ENCODE data around the gene ZNF780B. TPM values are rescaled to one million over a fixed set of nuclear protein-coding genes. Genes with fewer than 3 reads are reported as not detected.
A peak's percentile ranks its signal among the peaks of the same experiment; 100 is the strongest.

The ZNF780B gene
- polyA plus RNA-seq, 2 of the 4 experiments (the other 2 are of a cell fraction) = 8.7 to 10.0 TPM

- DNase-seq (ENCODE audit: low read depth in 1 of 2, low spot score in 1 of 2) (no peak), ATAC-seq (no peak), FAIRE-seq (no peak)
- POLR2A ChIA-PET = interaction anchor here (0.6 kb wide), 1 partner anchor 582 kb away, joined by 3 read pairs; no protein-coding TSS in a partner anchor
- Histone ChIP-seq H3K4me1 (0 out of 3 replicates have a peak, but pooled peaks cover 4% of the 10 kb centered on the region), H3K4me3 (no peak overlapping the region), H3K27ac (no peak overlapping the region), H3K9me3 (peaks cover 87% of the 10 kb centered on the region), H3K4me2 (no peak overlapping the region)
- 87% methylated on average over 1 of the region's 1 CpG for WGBS (ENCODE audit: missing lambda C conversion rate)
- CTCF ChIA-PET = interaction anchor here (0.6 kb wide), 1 partner anchor 46 kb away, joined by 3 read pairs; no protein-coding TSS in a partner anchor
- no peak for TF ChIP-seq JUNB (IDR thresholded peaks at IDR 0.05)
Measured at GRCh38 chr19:40057166-40057565, 1.1 kb upstream of the ZNF780B start.

- H3K9me3 ChIP-seq = peaks cover 86% of the 10 kb centered on the region
- peak overlapping the region; percentile 62 for H3K4me3 ChIP-seq
- H3K27ac ChIP-seq = peak overlapping the region; percentile 67 to 84
- H3K4me2 ChIP-seq = peak overlapping the region; percentile 78
- 12% methylated on average over 7 of the region's 7 CpGs for WGBS (ENCODE audit: missing lambda C conversion rate)
- no peak for ATAC-seq
- ChIA-PET POLR2A (interaction anchor here (1.0 to 1.4 kb wide), 2 partner anchors 59 to 86 kb away, joined by 3 to 4 read pairs; partner anchors contain the start of genes PSMC4 and ZNF546), CTCF (interaction anchor here (0.7 to 2.8 kb wide), 3 partner anchors 34 to 140 kb away, joined by 3 to 11 read pairs (median 3); partner anchors contain the start of genes PSMC4 and ZNF780A)
- 0 out of 3 replicates have a peak, but pooled peaks cover 4% of the 10 kb centered on the region for H3K4me1 ChIP-seq
- no peak for DNase-seq (ENCODE audit: low read depth in 1 of 2, low spot score in 1 of 2)
- TF ChIP-seq CBX8 (IDR thresholded peaks at IDR 0.05) (no peak), MAZ (IDR thresholded peaks at IDR 0.05; ENCODE audit: borderline replicate concordance, low read depth, low read length) (no peak), KDM1A (IDR thresholded peaks at IDR 0.05; ENCODE audit: low read depth) (no peak), NPAS2 (CRISPR knock-in tag; IDR thresholded peaks at IDR 0.05; ENCODE audit: borderline replicate concordance) (peak; percentile 36; the same call in 1 of the 2 replicates), USF2 (IDR thresholded peaks at IDR 0.05) (no peak), MAX (IDR thresholded peaks at IDR 0.05) (no peak), CHD2 (IDR thresholded peaks at IDR 0.05; ENCODE audit: low read length, partially characterized antibody) (no peak), ZNF302 (CRISPR knock-in tag; IDR thresholded peaks at IDR 0.05) (0 out of 2 replicates have a peak, but pooled peaks have one; percentile 6)
- no peak for FAIRE-seq
Measured at GRCh38 chr19:40056505-40056904, 474 bp upstream of the ZNF780B start.

- ChIA-PET CTCF (interaction anchor here (0.5 to 2.8 kb wide), 3 partner anchors 85 to 1287 kb away, joined by 3 to 11 read pairs (median 4); partner anchors contain the start of gene PSMC4), POLR2A (interaction anchor here (1.2 kb wide), 1 partner anchor 11 kb away, joined by 4 read pairs; no protein-coding TSS in a partner anchor)
- Histone ChIP-seq H3K9me3 (peaks cover 86% of the 10 kb centered on the region), H3K4me1 (0 out of 3 replicates have a peak, but pooled peaks cover 4% of the 10 kb centered on the region), H3K4me2 (peak overlapping the region; percentile 78), H3K27ac (no peak overlapping the region), H3K4me3 (peak overlapping the region; percentile 62)
- no peak for DNase-seq (ENCODE audit: low read depth in 1 of 2, low spot score in 1 of 2)
- TF ChIP-seq MAFK (IDR thresholded peaks at IDR 0.05; ENCODE audit: partially characterized antibody) = no peak
- WGBS (ENCODE audit: missing lambda C conversion rate) = 77% methylated on average over 10 of the region's 10 CpGs
- no peak for ATAC-seq
- FAIRE-seq = peak; percentile 39
Measured at GRCh38 chr19:40055049-40055448, 982 bp downstream of the ZNF780B start.

- WGBS (ENCODE audit: missing lambda C conversion rate) = 94% methylated on average over 9 of the region's 9 CpGs
- TF ChIP-seq EHMT2 (IDR thresholded peaks at IDR 0.05; ENCODE audit: low read depth) = no peak
- no peak for TF ChIP-seq CEBPB (IDR thresholded peaks at IDR 0.05)
- TF ChIP-seq EP300 (IDR thresholded peaks at IDR 0.05) = no peak
- no peak for TF ChIP-seq MYC (IDR thresholded peaks at IDR 0.05; ENCODE audit: borderline replicate concordance, low read length)
- no peak overlapping the region for H3K4me3 ChIP-seq
- H3K4me1 ChIP-seq = 0 out of 3 replicates have a peak, but pooled peaks cover 4% of the 10 kb centered on the region
- DNase-seq (ENCODE audit: low read depth in 1 of 2, low spot score in 1 of 2) (no peak), ATAC-seq (no peak), FAIRE-seq (no peak)
- ChIA-PET CTCF (interaction anchor here (0.5 to 2.8 kb wide), 5 partner anchors 9 to 1287 kb away, joined by 3 to 11 read pairs (median 3); partner anchors contain the start of gene PSMC4), POLR2A (no interaction called here)
- H3K9me3 ChIP-seq = peaks cover 86% of the 10 kb centered on the region
- H3K27ac ChIP-seq = no peak overlapping the region
- no peak overlapping the region for H3K4me2 ChIP-seq
Measured at GRCh38 chr19:40054632-40055031, 1.4 kb downstream of the ZNF780B start.

GRCh38 chr19:40053491-40053890 is 2.5 kb downstream of the ZNF780B start:
- peaks cover 86% of the 10 kb centered on the region for H3K9me3 ChIP-seq
- WGBS (ENCODE audit: missing lambda C conversion rate) = 96% methylated on average over 2 of the region's 2 CpGs
- no peak overlapping the region for H3K27ac ChIP-seq
- ATAC-seq = no peak
- no peak for FAIRE-seq
- ChIA-PET CTCF (interaction anchor here (1.1 kb wide), 1 partner anchor 10 kb away, joined by 3 read pairs; no protein-coding TSS in a partner anchor), POLR2A (interaction anchor here (0.6 kb wide), 1 partner anchor 283 kb away, joined by 5 read pairs; no protein-coding TSS in a partner anchor)
- 0 out of 3 replicates have a peak, but pooled peaks cover 4% of the 10 kb centered on the region for H3K4me1 ChIP-seq
- H3K4me2 ChIP-seq = no peak overlapping the region
- DNase-seq (ENCODE audit: low read depth in 1 of 2, low spot score in 1 of 2) = no peak
- H3K4me3 ChIP-seq = no peak overlapping the region
- TF ChIP-seq NFE2L2 (conservative IDR thresholded peaks at IDR 0.05; ENCODE audit: low read length) (no peak), ESRRA (IDR thresholded peaks at IDR 0.05; ENCODE audit: borderline replicate concordance, low read length) (no peak), CBX2 (IDR thresholded peaks at IDR 0.05; ENCODE audit: borderline replicate concordance, low read depth) (no peak), ZC3H11A (IDR thresholded peaks at IDR 0.05) (no peak), JUNB (IDR thresholded peaks at IDR 0.05) (no peak), HEYL (CRISPR knock-in tag; IDR thresholded peaks at IDR 0.05) (no peak), NPAS2 (CRISPR knock-in tag; IDR thresholded peaks at IDR 0.05; ENCODE audit: borderline replicate concordance) (no peak), CBX8 (IDR thresholded peaks at IDR 0.05) (no peak), MAFK (IDR thresholded peaks at IDR 0.05; ENCODE audit: partially characterized antibody) (no peak), ATOH8 (CRISPR knock-in tag; IDR thresholded peaks at IDR 0.05; ENCODE audit: low read depth) (no peak), EHMT2 (IDR thresholded peaks at IDR 0.05; ENCODE audit: low read depth) (no peak), NR3C1 (IDR thresholded peaks at IDR 0.05) (no peak), TP53 (CRISPR knock-in tag; IDR thresholded peaks at IDR 0.05) (no peak), FOSL2 (IDR thresholded peaks at IDR 0.05) (no peak), FOSL2 (CRISPR knock-in tag; IDR thresholded peaks at IDR 0.05) (no peak), RARB (CRISPR knock-in tag; IDR thresholded peaks at IDR 0.05) (no peak), RAD21 (conservative IDR thresholded peaks at IDR 0.05 in 1 of 2, IDR thresholded peaks at IDR 0.05 in 1 of 2) (no peak)

Measured in A549 (cell line).